Common myeloid progenitor, CD34-positive (primary cell): ENCODE measurements around the gene CD164.

ENCODE experiments used
- CTCF ChIA-PET: fragments of 350-600 bp; sonication (Branson Sonifier 250); formaldehyde crosslinking; loops from one replicate; lab custom pipeline; 2021; ENCODE audit warnings: antibody characterized with exemption; lab: Charles Lee
- POLR2A ChIA-PET: fragments of 350-600 bp; sonication (Branson Sonifier 250); formaldehyde crosslinking; loops from one replicate; lab custom pipeline; 2021; ENCODE audit warnings: antibody characterized with exemption; lab: Charles Lee
- DNase-seq, 3 donors: peaks; one replicate each; pipeline versions ENCODE4 v3.0.0 to v3.0.0-alpha.2; 2013
- H3K27ac ChIP-seq, 2 experiments: 1 replicate in 1 of 2; 2 replicates in 1 of 2; pipeline ENCODE4 v1.7.0; 2013; ENCODE audit warnings: inconsistent platforms in 2 of 2, low read length in 2 of 2, mild to moderate bottlenecking in 2 of 2, low read depth in 1 of 2, moderate library complexity in 1 of 2; ENCODE audit not compliant: severe bottlenecking in 2 of 2, insufficient read depth in 1 of 2, poor library complexity in 1 of 2
- H3K27me3 ChIP-seq, 5 experiments: replicated peaks in 2 of 5; 1 replicate in 3 of 5; 2 replicates in 2 of 5; pipeline versions ENCODE4 v1.6.1 to v1.7.0; 2013; ENCODE audit warnings: low read length in 4 of 5, mild to moderate bottlenecking in 2 of 5, moderate library complexity in 2 of 5, inconsistent platforms in 1 of 5; ENCODE audit not compliant: insufficient read depth in 5 of 5, control insufficient read depth in 4 of 5
- H3K36me3 ChIP-seq, 4 experiments: 1 replicate in 2 of 4; 2 replicates in 2 of 4; pipeline versions ENCODE4 v1.6.1 to v1.7.0; 2013; ENCODE audit warnings: low read length in 3 of 4, control low read depth in 1 of 4, mild to moderate bottlenecking in 1 of 4; ENCODE audit not compliant: control insufficient read depth in 4 of 4, insufficient read depth in 4 of 4
- H3K4me1 ChIP-seq, 4 experiments: 1 replicate in 3 of 4; 2 replicates in 1 of 4; pipeline versions ENCODE4 v1.6.1 to v1.7.1; 2013; ENCODE audit warnings: low read length in 3 of 4, mild to moderate bottlenecking in 3 of 4, control low read depth in 1 of 4, inconsistent platforms in 1 of 4, moderate library complexity in 1 of 4; ENCODE audit not compliant: control insufficient read depth in 4 of 4, insufficient read depth in 4 of 4; ENCODE audit errors: control extremely low read depth in 1 of 4
- H3K4me3 ChIP-seq, 7 experiments: 1 replicate in 4 of 7; 2 replicates in 3 of 7; pipeline versions ENCODE4 v1.5.1 to v1.7.0; 2013; ENCODE audit warnings: mild to moderate bottlenecking in 7 of 7, low read length in 6 of 7, moderate library complexity in 6 of 7, inconsistent platforms in 2 of 7, low read depth in 2 of 7, control low read depth in 1 of 7; ENCODE audit not compliant: insufficient read depth in 4 of 7, control insufficient read depth in 1 of 7; ENCODE audit errors: extremely low read depth in 1 of 7
- H3K9me3 ChIP-seq, 5 experiments: 1 replicate in 4 of 5; 2 replicates in 1 of 5; pipeline versions ENCODE4 v1.6.1 to v1.7.1; 2013; ENCODE audit warnings: low read length in 4 of 5, mild to moderate bottlenecking in 2 of 5, inconsistent platforms in 1 of 5, low read depth in 1 of 5, moderate library complexity in 1 of 5; ENCODE audit not compliant: control insufficient read depth in 4 of 5, insufficient read depth in 2 of 5; ENCODE audit errors: control extremely low read depth in 1 of 5
- WGBS: methylation state at CpG from one replicate; pipeline ENCODE4 v1.1.5; 2013; ENCODE audit not compliant: insufficient coverage; 5-methylcytosine and 5-hydroxymethylcytosine counted together

CD164 gene

DNA sequence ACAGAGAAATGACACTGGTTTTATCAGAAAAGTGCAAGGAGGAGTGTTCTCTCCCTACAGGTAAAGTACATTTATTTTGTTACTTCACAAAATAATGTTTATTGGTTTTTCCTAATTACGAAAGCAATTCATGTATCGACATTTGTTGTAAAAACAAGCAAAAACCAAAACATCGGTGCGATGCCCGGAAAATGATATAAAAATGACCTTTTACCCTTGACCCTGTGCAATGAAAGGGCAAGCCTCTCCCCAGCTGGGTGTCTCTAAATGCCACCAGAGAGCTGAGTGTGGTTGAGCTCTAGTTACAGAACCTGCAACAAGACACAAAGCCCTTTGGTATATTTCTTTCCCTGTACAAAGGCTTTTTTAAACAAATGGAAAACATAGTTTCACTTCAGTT, 65.4 kb downstream of the CD164 start:
- Histone ChIP-seq H3K4me3 (no peak overlapping the region), H3K36me3 (no peaks in the 10 kb centered on the region), H3K27me3 (no peaks in the 10 kb centered on the region), H3K4me1 (peaks cover 11 to 45% (median 28%) of the 10 kb centered on the region in 4 experiments), H3K9me3 (no peaks in the 10 kb centered on the region), H3K27ac (no peak overlapping the region)
- POLR2A ChIA-PET: no interaction called here
- DNase-seq: no peak
- 100% methylated on average over 4 of the region's 5 CpGs for WGBS
- CTCF ChIA-PET: interaction anchor here (1.0 to 1.4 kb wide), 3 partner anchors 12 to 31 kb away, joined by 3 to 4 read pairs (median 4); no protein-coding TSS in a partner anchor
